PFSK-1 (cell line): ENCODE data around the gene MAP4K2.

ENCODE experiments used
- POLR2AphosphoS5 ChIP-seq: IDR thresholded peaks from 2 replicates; pipeline ENCODE4 v1.6.1; 2012; ENCODE audit warnings: low read depth, mild to moderate bottlenecking, control low read depth, low read length, moderate library complexity
- SIN3A ChIP-seq: IDR thresholded peaks from 2 replicates; pipeline ENCODE4 v1.6.1; 2012; ENCODE audit warnings: mild to moderate bottlenecking, low read length, moderate library complexity, borderline replicate concordance; ENCODE audit not compliant: insufficient read depth
- TAF1 ChIP-seq: IDR thresholded peaks from 2 replicates; pipeline ENCODE4 v1.6.1; 2012; ENCODE audit warnings: low read length, control low read depth, borderline replicate concordance; ENCODE audit not compliant: insufficient read depth
- TF ChIP-seq, protein P1 (sequence below), 2 experiments: IDR thresholded peaks; 2 replicates each; pipeline versions ENCODE4 v1.6.1 to v1.8.0; 2011 to 2012; ENCODE audit warnings: low read depth in 2 of 2, low read length in 2 of 2, control low read depth in 1 of 2, inconsistent platforms in 1 of 2, mild to moderate bottlenecking in 1 of 2, moderate library complexity in 1 of 2; ENCODE audit not compliant: insufficient read depth in 1 of 2

DNA sequence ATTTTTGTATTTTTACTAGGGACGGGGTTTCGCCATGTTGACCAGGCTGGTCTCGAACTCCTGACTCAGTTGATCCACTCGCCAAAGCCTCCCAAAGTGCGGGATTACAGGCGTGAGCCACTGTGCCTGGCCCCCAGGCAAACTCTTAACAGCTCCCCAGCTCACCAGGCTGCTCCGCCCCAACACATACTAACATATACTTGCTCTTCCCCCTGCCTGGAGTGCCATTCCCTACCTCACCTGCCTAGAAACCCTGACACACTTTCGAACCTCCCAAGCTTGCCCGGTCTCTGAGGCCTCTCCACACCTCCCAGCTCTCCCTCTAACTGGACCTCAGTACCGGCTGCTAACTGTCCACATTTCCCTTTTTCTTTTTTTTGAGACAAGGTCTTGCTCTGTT is 8.5 kb downstream of the MAP4K2 start:
- TF ChIP-seq, protein P1, sequence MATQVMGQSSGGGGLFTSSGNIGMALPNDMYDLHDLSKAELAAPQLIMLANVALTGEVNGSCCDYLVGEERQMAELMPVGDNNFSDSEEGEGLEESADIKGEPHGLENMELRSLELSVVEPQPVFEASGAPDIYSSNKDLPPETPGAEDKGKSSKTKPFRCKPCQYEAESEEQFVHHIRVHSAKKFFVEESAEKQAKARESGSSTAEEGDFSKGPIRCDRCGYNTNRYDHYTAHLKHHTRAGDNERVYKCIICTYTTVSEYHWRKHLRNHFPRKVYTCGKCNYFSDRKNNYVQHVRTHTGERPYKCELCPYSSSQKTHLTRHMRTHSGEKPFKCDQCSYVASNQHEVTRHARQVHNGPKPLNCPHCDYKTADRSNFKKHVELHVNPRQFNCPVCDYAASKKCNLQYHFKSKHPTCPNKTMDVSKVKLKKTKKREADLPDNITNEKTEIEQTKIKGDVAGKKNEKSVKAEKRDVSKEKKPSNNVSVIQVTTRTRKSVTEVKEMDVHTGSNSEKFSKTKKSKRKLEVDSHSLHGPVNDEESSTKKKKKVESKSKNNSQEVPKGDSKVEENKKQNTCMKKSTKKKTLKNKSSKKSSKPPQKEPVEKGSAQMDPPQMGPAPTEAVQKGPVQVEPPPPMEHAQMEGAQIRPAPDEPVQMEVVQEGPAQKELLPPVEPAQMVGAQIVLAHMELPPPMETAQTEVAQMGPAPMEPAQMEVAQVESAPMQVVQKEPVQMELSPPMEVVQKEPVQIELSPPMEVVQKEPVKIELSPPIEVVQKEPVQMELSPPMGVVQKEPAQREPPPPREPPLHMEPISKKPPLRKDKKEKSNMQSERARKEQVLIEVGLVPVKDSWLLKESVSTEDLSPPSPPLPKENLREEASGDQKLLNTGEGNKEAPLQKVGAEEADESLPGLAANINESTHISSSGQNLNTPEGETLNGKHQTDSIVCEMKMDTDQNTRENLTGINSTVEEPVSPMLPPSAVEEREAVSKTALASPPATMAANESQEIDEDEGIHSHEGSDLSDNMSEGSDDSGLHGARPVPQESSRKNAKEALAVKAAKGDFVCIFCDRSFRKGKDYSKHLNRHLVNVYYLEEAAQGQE (IDR thresholded peaks at IDR 0.05; ENCODE audit: insufficient read depth in 1 of 2, low read depth in 2 of 2, low read length in 2 of 2) = no peak
- TF ChIP-seq SIN3A = no peak
- no peak for TF ChIP-seq POLR2AphosphoS5
- TF ChIP-seq TAF1 = no peak
